CD4-positive, alpha-beta T cell treated with Interleukin-1 beta for 1 hour (primary cell): Measurements from ENCODE around the gene HHIP.

Experiments used
- DNase-seq, 2 donors: peaks; one replicate each; pipeline ENCODE4 v3.0.0-alpha.2; 2020 to 2022

The HHIP gene

GRCh38 chr4:144656850-144657249 is 10.9 kb downstream of the HHIP start:
- no peak for DNase-seq

- no peak for DNase-seq
Measured at GRCh38 chr4:144658015-144658567, 12.1 kb downstream of the HHIP start.

GRCh38 chr4:144658903-144659302 is 12.9 kb downstream of the HHIP start:
- no peak for DNase-seq

- DNase-seq = no peak
Measured at GRCh38 chr4:144659447-144659846, 13.5 kb downstream of the HHIP start.

- DNase-seq = no peak
Measured at GRCh38 chr4:144663834-144664475, 18.0 kb downstream of the HHIP start.

- DNase-seq = no peak
Measured at GRCh38 chr4:144666539-144667175, 20.7 kb downstream of the HHIP start.

- DNase-seq = no peak
Measured at GRCh38 chr4:144667500-144667899, 21.5 kb downstream of the HHIP start.

GRCh38 chr4:144670776-144671175 is 24.8 kb downstream of the HHIP start:
- DNase-seq = no peak

GRCh38 chr4:144674711-144675110 is 28.8 kb downstream of the HHIP start:
- DNase-seq = no peak

GRCh38 chr4:144681806-144682205 is 35.9 kb downstream of the HHIP start:
- DNase-seq = no peak

- no peak for DNase-seq
Measured at GRCh38 chr4:144683516-144683915, 37.6 kb downstream of the HHIP start.

GRCh38 chr4:144685911-144686310 is 40.0 kb downstream of the HHIP start:
- no peak for DNase-seq

- DNase-seq = no peak
Measured at GRCh38 chr4:144686921-144687320, 41.0 kb downstream of the HHIP start.

GRCh38 chr4:144687466-144687865 is 41.5 kb downstream of the HHIP start:
- DNase-seq = no peak

- no peak for DNase-seq
Measured at GRCh38 chr4:144688035-144688569, 42.1 kb downstream of the HHIP start.

- DNase-seq = no peak
Measured at GRCh38 chr4:144689125-144689524, 43.2 kb downstream of the HHIP start.

- DNase-seq = no peak
Measured at GRCh38 chr4:144695721-144696120, 49.8 kb downstream of the HHIP start.

GRCh38 chr4:144696376-144696775 is 50.4 kb downstream of the HHIP start:
- no peak for DNase-seq

- DNase-seq = no peak
Measured at GRCh38 chr4:144699565-144699964, 53.6 kb downstream of the HHIP start.

- DNase-seq = no peak
Measured at GRCh38 chr4:144701683-144702233, 55.8 kb downstream of the HHIP start.

GRCh38 chr4:144703494-144703893 is 57.5 kb downstream of the HHIP start:
- no peak for DNase-seq

- DNase-seq = no peak
Measured at GRCh38 chr4:144705601-144706590, 59.9 kb downstream of the HHIP start.

- no peak for DNase-seq
Measured at GRCh38 chr4:144709159-144709558, 63.2 kb downstream of the HHIP start.
